Tibial nerve (tissue), 4 donors: ENCODE data around the gene IFNA17. TPM values are rescaled to one million over a fixed set of nuclear protein-coding genes. Genes with fewer than 3 reads are reported as not detected.

Source experiments
- DNase-seq, 2 donors: peaks; one replicate each; pipeline ENCODE4 v3.0.0-alpha.2; 2019; ENCODE audit warnings: low spot score in 2 of 2
- H3K27ac ChIP-seq, 4 donors: fragments of 200-600 bp; sonication (generic) in 3 of 4; one replicate each; pipeline ENCODE4 v1.5.1; 2017 to 2019; ENCODE audit warnings: mild to moderate bottlenecking in 1 of 4
- H3K27me3 ChIP-seq, 2 donors: fragments of 200-600 bp; sonication (generic) in 1 of 2; one replicate each; pipeline versions ENCODE4 v1.5.1 to v1.6.0; 2017 to 2019
- H3K36me3 ChIP-seq, 3 donors: fragments of 200-600 bp; sonication (generic); one replicate each; pipeline ENCODE4 v1.5.1; 2018 to 2019
- H3K4me1 ChIP-seq, 4 donors: fragments of 200-600 bp; sonication (generic) in 3 of 4; one replicate each; pipeline ENCODE4 v1.5.1; 2017 to 2019
- H3K4me3 ChIP-seq, 4 donors: fragments of 200-600 bp; sonication (generic) in 3 of 4; one replicate each; pipeline ENCODE4 v1.5.1; 2017 to 2019; ENCODE audit warnings: mild to moderate bottlenecking in 1 of 4, moderate library complexity in 1 of 4
- H3K9me3 ChIP-seq, 4 donors: fragments of 200-600 bp; sonication (generic) in 3 of 4; one replicate each; pipeline ENCODE4 v1.5.1; 2017 to 2019
- CTCF ChIP-seq, 5 experiments: fragments of 200-600 bp in 3 of 5; fragments of 450-650 bp in 2 of 5; sonication (generic) in 3 of 5; IDR thresholded peaks; one replicate each; pipeline ENCODE4 v1.5.1; 2016 to 2019; ENCODE audit warnings: antibody characterized with exemption in 5 of 5, mild to moderate bottlenecking in 3 of 5, moderate library complexity in 2 of 5
- EP300 ChIP-seq, 2 donors: sonication (generic); formaldehyde crosslinking; IDR thresholded peaks; one replicate each; pipeline ENCODE4 v1.6.1; 2017; ENCODE audit warnings: antibody characterized with exemption in 2 of 2, mild to moderate bottlenecking in 1 of 2
- POLR2A ChIP-seq, 2 donors: fragments of 450-650 bp; IDR thresholded peaks; one replicate each; pipeline ENCODE4 v1.6.1; 2017; ENCODE audit warnings: antibody characterized with exemption in 2 of 2, mild to moderate bottlenecking in 2 of 2, moderate library complexity in 2 of 2
- WGBS, 2 donors: methylation state at CpG; one replicate each; pipeline ENCODE4 v1.1.5; 2018; 5-methylcytosine and 5-hydroxymethylcytosine counted together
- total RNA-seq, 4 donors: library from RNA; depleted of rRNA; stranded (reverse); fragments of >200 nt; gene quantifications; one replicate each; pipeline ENCODE4 v1.1.0, GENCODE V29; 2016

The IFNA17 gene
- total RNA-seq, 4 donors from 2014 or later = not detected

- WGBS, 2 donors = 20 to 53% methylated on average over 1 of the region's 1 CpG
- no peaks in the 10 kb centered on the region for H3K9me3 ChIP-seq
- H3K36me3 ChIP-seq = no peaks in the 10 kb centered on the region
- no peak overlapping the region for H3K27ac ChIP-seq
- DNase-seq = no peak
- peaks cover 0 to 12% (median 0%) of the 10 kb centered on the region in 4 donors for H3K4me1 ChIP-seq
- H3K27me3 ChIP-seq = no peaks in the 10 kb centered on the region
- no peak overlapping the region for H3K4me3 ChIP-seq
- no peak for TF ChIP-seq POLR2A (IDR thresholded peaks at IDR 0.05)
- no peak for TF ChIP-seq EP300 (IDR thresholded peaks at IDR 0.05)
- TF ChIP-seq CTCF (IDR thresholded peaks at IDR 0.05) = no peak
Observed at GRCh38 chr9:21265421-21266189, 37.6 kb upstream of the IFNA17 start.

GRCh38 chr9:21255538-21256212 is 27.7 kb upstream of the IFNA17 start:
- H3K9me3 ChIP-seq = no peaks in the 10 kb centered on the region
- TF ChIP-seq EP300 (IDR thresholded peaks at IDR 0.05) (no peak), CTCF (IDR thresholded peaks at IDR 0.05) (no peak), POLR2A (IDR thresholded peaks at IDR 0.05) (no peak)
- H3K4me1 ChIP-seq = peaks cover 0 to 11% (median 0%) of the 10 kb centered on the region in 4 donors
- WGBS, 2 donors = 75 to 76% methylated on average over 5 of the region's 5 CpGs
- no peaks in the 10 kb centered on the region for H3K27me3 ChIP-seq
- DNase-seq = no peak
- no peaks in the 10 kb centered on the region for H3K36me3 ChIP-seq
- H3K4me3 ChIP-seq = no peak overlapping the region
- no peak overlapping the region for H3K27ac ChIP-seq

GRCh38 chr9:21252721-21253547 is 24.9 kb upstream of the IFNA17 start:
- DNase-seq = peak in 1 of 2 donors; percentile 41

GRCh38 chr9:21251638-21252037 is 23.6 kb upstream of the IFNA17 start:
- Histone ChIP-seq H3K4me3 (no peak overlapping the region), H3K36me3 (no peaks in the 10 kb centered on the region), H3K27ac (no peak overlapping the region), H3K27me3 (no peaks in the 10 kb centered on the region), H3K9me3 (no peaks in the 10 kb centered on the region), H3K4me1 (peaks cover 0 to 11% (median 0%) of the 10 kb centered on the region in 4 donors)
- no peak for DNase-seq
- 58 to 62% methylated on average over 4 of the region's 4 CpGs for WGBS, 2 donors
- TF ChIP-seq POLR2A (IDR thresholded peaks at IDR 0.05) (no peak), EP300 (IDR thresholded peaks at IDR 0.05) (no peak), CTCF (IDR thresholded peaks at IDR 0.05) (no peak)

More at GRCh38 chr9:21252721-21253547, 24.9 kb upstream of the IFNA17 start:
- Histone ChIP-seq H3K36me3 (no peaks in the 10 kb centered on the region), H3K9me3 (no peaks in the 10 kb centered on the region), H3K4me1 (peaks cover 0 to 11% (median 0%) of the 10 kb centered on the region in 4 donors), H3K27me3 (no peaks in the 10 kb centered on the region), H3K27ac (no peak overlapping the region), H3K4me3 (no peak overlapping the region)
- WGBS, 2 donors = 0 to 2% methylated on average over 3 of the region's 3 CpGs
- peak in 1 of 2 donors; percentile 37 for TF ChIP-seq EP300 (IDR thresholded peaks at IDR 0.05)
- TF ChIP-seq CTCF (IDR thresholded peaks at IDR 0.05) = peak; percentile 18 to 44 (median 39)
- TF ChIP-seq POLR2A (IDR thresholded peaks at IDR 0.05) = no peak
